CD4-positive, alpha-beta T cell (primary cell): ENCODE results near the gene SLC23A2. TPM values are rescaled to one million over a fixed set of nuclear protein-coding genes. Genes with fewer than 3 reads are reported as not detected.
A peak's percentile ranks its signal among the peaks of the same experiment; 100 is the strongest.

Source experiments
- ATAC-seq: fragments of 200-7000 bp; cut with Tn5 transposase; one replicate; pipeline ENCODE4 v1.10.0; 2022; ENCODE audit warnings: mild to moderate bottlenecking; ENCODE audit not compliant: poor library complexity
- CTCF ChIA-PET: fragments of 350-600 bp; sonication (Branson Sonifier 250); formaldehyde crosslinking; loops from one replicate; lab custom pipeline; 2021; ENCODE audit warnings: antibody characterized with exemption, inconsistent platforms; lab: Charles Lee
- POLR2A ChIA-PET: fragments of 350-600 bp; sonication (Branson Sonifier 250); formaldehyde crosslinking; loops from one replicate; lab custom pipeline; 2021; ENCODE audit warnings: antibody characterized with exemption, inconsistent platforms; lab: Charles Lee
- DNase-seq, 14 experiments: peaks; one replicate each; pipeline ENCODE4 v3.0.0-alpha.2; 2013 to 2020; ENCODE audit warnings: mixed read lengths in 2 of 14
- H3K27ac ChIP-seq, 2 donors: one replicate each; pipeline versions ENCODE4 v1.5.1 to v1.7.0; 2013; ENCODE audit warnings: low read length in 2 of 2, low read depth in 1 of 2, mild to moderate bottlenecking in 1 of 2
- H3K27me3 ChIP-seq, 2 experiments: 1 replicate in 1 of 2; 2 replicates in 1 of 2; pipeline versions ENCODE4 v1.6.1 to v1.7.0; 2013; ENCODE audit warnings: low read length in 2 of 2, control low read depth in 1 of 2, mild to moderate bottlenecking in 1 of 2, moderate library complexity in 1 of 2; ENCODE audit not compliant: insufficient read depth in 2 of 2, control insufficient read depth in 1 of 2
- H3K36me3 ChIP-seq: one replicate; pipeline ENCODE4 v1.6.1; 2013; ENCODE audit warnings: low read length, control low read depth; ENCODE audit not compliant: insufficient read depth
- H3K4me1 ChIP-seq: one replicate; pipeline ENCODE4 v1.6.1; 2013; ENCODE audit warnings: low read length, control low read depth; ENCODE audit not compliant: insufficient read depth
- H3K4me3 ChIP-seq: one replicate; pipeline ENCODE4 v1.5.1; 2013; ENCODE audit warnings: mild to moderate bottlenecking, low read length, moderate library complexity
- H3K9me3 ChIP-seq, 2 experiments: 1 replicate in 1 of 2; 2 replicates in 1 of 2; pipeline versions ENCODE4 v1.6.1 to v1.7.0; 2013; ENCODE audit warnings: low read length in 2 of 2, mild to moderate bottlenecking in 2 of 2, control low read depth in 1 of 2, moderate library complexity in 1 of 2; ENCODE audit not compliant: control insufficient read depth in 1 of 2, insufficient read depth in 1 of 2
- H3K27ac Mint-ChIP-seq: one replicate; pipeline ENCODE4 v1.8.0; 2020; ENCODE audit warnings: mixed read lengths
- H3K27me3 Mint-ChIP-seq: one replicate; pipeline ENCODE4 v1.8.0; 2021; ENCODE audit warnings: mixed read lengths
- H3K36me3 Mint-ChIP-seq: one replicate; pipeline ENCODE4 v1.8.0; 2021; ENCODE audit warnings: low read depth, mixed read lengths
- H3K4me1 Mint-ChIP-seq: one replicate; pipeline ENCODE4 v1.8.0; 2021; ENCODE audit warnings: low read depth, mixed read lengths
- H3K4me3 Mint-ChIP-seq: one replicate; pipeline ENCODE4 v1.8.0; 2020; ENCODE audit warnings: mild to moderate bottlenecking, mixed read lengths
- H3K9me3 Mint-ChIP-seq: one replicate; pipeline ENCODE4 v1.8.0; 2020; ENCODE audit warnings: mixed read lengths
- intact Hi-C, 2 experiments: fragments of 100-400 bp; cut with DNase I in 1 of 2; cut with micrococcal nuclease in 1 of 2; formaldehyde crosslinking; loops; one replicate each; pipeline versions ENCODE4 v1.15.1 to v1.9.0; 2023 to 2025; cut with DNase I, micrococcal nuclease
- total RNA-seq, 174 experiments: library from RNA in 2 of 174; stranded (reverse) in 2 of 174; gene quantifications; one replicate each; pipeline ENCODE4 v1.2.3 and lab custom pipeline; 2021 to 2026
- TF ChIP-seq, protein P1 (sequence below): fragments of 200-600 bp; IDR thresholded peaks from one replicate; pipeline ENCODE4 v1.8.0; 2022; ENCODE audit warnings: antibody characterized with exemption, mild to moderate bottlenecking

The SLC23A2 gene
- total RNA-seq, 2 experiments from 2014 or later = 22.8 to 23.0 TPM

DNA sequence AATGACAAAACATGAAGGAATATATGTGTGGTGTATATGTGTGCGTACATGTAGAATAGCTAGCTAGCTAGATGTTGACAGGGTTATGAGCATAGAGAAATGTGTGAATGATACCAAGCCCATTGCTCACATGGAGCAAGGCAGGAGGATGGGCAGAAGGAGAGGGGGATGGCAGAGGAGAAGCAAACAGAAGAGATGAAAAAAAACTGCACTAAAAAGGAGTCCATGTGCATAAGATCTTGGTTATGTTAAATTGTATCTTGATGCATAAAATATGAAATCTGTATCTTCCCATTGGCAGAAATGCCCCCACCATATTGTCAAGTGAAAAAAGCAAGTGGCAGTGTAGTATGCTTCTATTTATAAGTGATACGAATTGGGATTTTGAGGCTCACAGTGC lies 154.5 kb downstream of the SLC23A2 start:
- no peak overlapping the region for H3K27ac ChIP-seq
- ChIA-PET CTCF (interaction anchor here (0.7 to 1.4 kb wide), 2 partner anchors 13 to 107 kb away, joined by 3 read pairs; no protein-coding TSS in a partner anchor), POLR2A (interaction anchor here (1.2 kb wide), 1 partner anchor 33 kb away, joined by 5 read pairs; no protein-coding TSS in a partner anchor)
- ATAC-seq (no peak), DNase-seq (no peak)
- no peaks in the 10 kb centered on the region for H3K27me3 Mint-ChIP-seq
- H3K9me3 ChIP-seq = no peaks in the 10 kb centered on the region
- no peak overlapping the region for H3K4me3 Mint-ChIP-seq
- no peak overlapping the region for H3K4me3 ChIP-seq
- H3K4me1 Mint-ChIP-seq = peaks cover 10% of the 10 kb centered on the region
- no peak overlapping the region for H3K27ac Mint-ChIP-seq
- no peaks in the 10 kb centered on the region for H3K36me3 ChIP-seq
- H3K36me3 Mint-ChIP-seq = peaks cover 4% of the 10 kb centered on the region
- TF ChIP-seq, protein P1, sequence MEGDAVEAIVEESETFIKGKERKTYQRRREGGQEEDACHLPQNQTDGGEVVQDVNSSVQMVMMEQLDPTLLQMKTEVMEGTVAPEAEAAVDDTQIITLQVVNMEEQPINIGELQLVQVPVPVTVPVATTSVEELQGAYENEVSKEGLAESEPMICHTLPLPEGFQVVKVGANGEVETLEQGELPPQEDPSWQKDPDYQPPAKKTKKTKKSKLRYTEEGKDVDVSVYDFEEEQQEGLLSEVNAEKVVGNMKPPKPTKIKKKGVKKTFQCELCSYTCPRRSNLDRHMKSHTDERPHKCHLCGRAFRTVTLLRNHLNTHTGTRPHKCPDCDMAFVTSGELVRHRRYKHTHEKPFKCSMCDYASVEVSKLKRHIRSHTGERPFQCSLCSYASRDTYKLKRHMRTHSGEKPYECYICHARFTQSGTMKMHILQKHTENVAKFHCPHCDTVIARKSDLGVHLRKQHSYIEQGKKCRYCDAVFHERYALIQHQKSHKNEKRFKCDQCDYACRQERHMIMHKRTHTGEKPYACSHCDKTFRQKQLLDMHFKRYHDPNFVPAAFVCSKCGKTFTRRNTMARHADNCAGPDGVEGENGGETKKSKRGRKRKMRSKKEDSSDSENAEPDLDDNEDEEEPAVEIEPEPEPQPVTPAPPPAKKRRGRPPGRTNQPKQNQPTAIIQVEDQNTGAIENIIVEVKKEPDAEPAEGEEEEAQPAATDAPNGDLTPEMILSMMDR = no peak
- H3K4me1 ChIP-seq = no peaks in the 10 kb centered on the region
- no peaks in the 10 kb centered on the region for H3K27me3 ChIP-seq
- intact Hi-C loops = no loop called here
- H3K9me3 Mint-ChIP-seq = no peaks in the 10 kb centered on the region

DNA sequence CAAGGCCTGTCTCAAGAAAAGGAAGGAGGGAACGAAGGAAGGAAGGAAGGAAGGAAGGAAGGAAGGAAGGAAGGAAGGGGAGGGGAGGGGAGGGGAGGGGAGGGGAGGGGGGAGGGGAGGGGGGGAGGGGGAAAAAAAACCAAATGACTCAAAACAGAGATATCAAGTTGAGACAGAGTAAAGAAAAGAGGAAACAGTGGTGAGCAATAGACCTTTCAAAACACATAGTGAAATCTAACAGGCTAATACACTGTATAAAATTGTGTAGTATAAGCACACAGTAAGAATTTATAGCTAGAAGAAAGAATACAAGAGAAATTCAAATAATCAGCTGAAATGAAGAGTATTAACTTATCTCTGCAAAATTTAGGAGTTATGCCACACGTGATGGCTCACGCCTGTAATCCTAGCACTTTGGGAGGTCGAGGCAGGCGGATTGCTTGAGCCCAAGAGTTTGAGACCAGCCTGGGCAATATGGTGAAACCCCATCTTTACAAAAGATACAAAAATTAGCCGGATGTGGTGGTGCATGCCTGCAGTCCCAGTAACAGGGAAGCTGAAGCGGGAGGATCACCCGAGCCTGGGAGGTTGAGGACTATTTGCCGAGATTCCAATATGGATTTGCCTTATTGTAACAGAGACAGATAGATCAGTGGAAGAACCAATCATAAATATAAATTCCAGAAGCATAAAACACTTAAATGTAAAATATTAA lies 156.4 kb downstream of the SLC23A2 start:
- TF ChIP-seq, protein P1 = no peak
- H3K9me3 ChIP-seq = no peaks in the 10 kb centered on the region
- no peak for DNase-seq
- no peaks in the 10 kb centered on the region for H3K4me1 ChIP-seq
- H3K27me3 ChIP-seq = no peaks in the 10 kb centered on the region
- H3K36me3 ChIP-seq = no peaks in the 10 kb centered on the region
- intact Hi-C loops = no loop called here
- ATAC-seq = no peak
- H3K27ac ChIP-seq = no peak overlapping the region
- ChIA-PET CTCF (no interaction called here), POLR2A (interaction anchor here (1.0 kb wide), 1 partner anchor 13 kb away, joined by 3 read pairs; no protein-coding TSS in a partner anchor)
- Mint-ChIP-seq H3K9me3 (no peaks in the 10 kb centered on the region), H3K4me3 (peak overlapping the region; percentile 50), H3K27me3 (no peaks in the 10 kb centered on the region), H3K27ac (peak overlapping the region; percentile 66), H3K36me3 (peaks cover 4% of the 10 kb centered on the region), H3K4me1 (peaks cover 5% of the 10 kb centered on the region)
- no peak overlapping the region for H3K4me3 ChIP-seq

DNA sequence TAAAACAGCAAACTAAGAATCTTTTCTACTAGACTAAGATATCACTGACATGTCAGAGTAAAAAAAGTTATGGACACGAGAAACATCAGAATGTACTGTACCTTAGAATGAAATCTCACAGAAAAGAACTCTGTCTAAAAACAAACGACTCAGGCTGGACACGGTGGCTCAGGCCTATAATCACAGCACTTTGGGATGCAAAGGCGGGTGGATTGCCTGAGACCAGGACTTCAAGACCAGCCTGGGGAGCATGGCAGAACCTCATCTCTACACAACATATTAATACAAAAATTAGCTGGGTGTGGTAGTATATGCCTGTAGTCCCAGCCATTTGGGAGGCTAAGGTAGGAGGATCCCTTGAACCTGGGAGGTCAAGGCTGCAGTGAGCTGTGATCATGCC lies 157.0 kb downstream of the SLC23A2 start:
- Mint-ChIP-seq H3K4me3 (peak overlapping the region; percentile 50), H3K9me3 (no peaks in the 10 kb centered on the region), H3K4me1 (peaks cover 5% of the 10 kb centered on the region), H3K27me3 (no peaks in the 10 kb centered on the region), H3K36me3 (peaks cover 4% of the 10 kb centered on the region), H3K27ac (peak overlapping the region; percentile 66)
- POLR2A ChIA-PET = no interaction called here
- Histone ChIP-seq H3K27me3 (no peaks in the 10 kb centered on the region), H3K4me1 (no peaks in the 10 kb centered on the region), H3K9me3 (no peaks in the 10 kb centered on the region), H3K27ac (no peak overlapping the region), H3K36me3 (no peaks in the 10 kb centered on the region), H3K4me3 (no peak overlapping the region)
- no peak for ATAC-seq
- no peak for DNase-seq
- intact Hi-C loops = no loop called here
- CTCF ChIA-PET = no interaction called here
- TF ChIP-seq, protein P1 = no peak
